Measurements from ENCODE around the gene CLTCL1. TPM values are rescaled to one million over a fixed set of nuclear protein-coding genes. Genes with fewer than 3 reads are reported as not detected.

The CLTCL1 gene
- total RNA-seq, 2 donors from 2014 or later, result 12.1 to 26.2 TPM

DNA sequence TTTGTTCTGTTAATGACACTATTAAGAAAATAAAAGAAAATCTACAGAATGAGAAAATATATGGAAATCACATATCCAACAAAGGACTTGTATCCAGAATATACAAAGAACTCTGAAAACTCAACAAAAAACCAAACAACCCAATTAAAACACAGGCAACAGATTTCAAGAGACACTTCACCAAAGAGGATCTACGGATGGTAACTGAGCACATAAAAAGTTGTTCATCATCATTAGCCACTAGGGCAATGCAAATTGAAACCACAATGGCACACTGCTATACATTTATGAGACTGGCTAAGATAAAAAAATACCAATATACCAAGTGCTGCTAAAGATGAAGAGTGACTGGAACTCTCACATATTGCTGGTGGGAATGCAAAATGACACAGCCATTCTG is 78.5 kb downstream of the CLTCL1 start:
- no peak overlapping the region for H3K27ac ChIP-seq
- DNase-seq (ENCODE audit: low spot score), result no peak
- peaks cover 0 to 9% of the 10 kb centered on the region in 2 donors for H3K36me3 ChIP-seq
- WGBS, result 76% methylated on average over 1 of the region's 1 CpG
- H3K27me3 ChIP-seq (replicated peaks; ENCODE audit: insufficient read depth), result no peaks in the 10 kb centered on the region
- intact Hi-C loops (cut with DNase I), result no loop called here
- TF ChIP-seq POLR2AphosphoS5 (IDR thresholded peaks at IDR 0.05), result no peak
- TF ChIP-seq, protein P1, sequence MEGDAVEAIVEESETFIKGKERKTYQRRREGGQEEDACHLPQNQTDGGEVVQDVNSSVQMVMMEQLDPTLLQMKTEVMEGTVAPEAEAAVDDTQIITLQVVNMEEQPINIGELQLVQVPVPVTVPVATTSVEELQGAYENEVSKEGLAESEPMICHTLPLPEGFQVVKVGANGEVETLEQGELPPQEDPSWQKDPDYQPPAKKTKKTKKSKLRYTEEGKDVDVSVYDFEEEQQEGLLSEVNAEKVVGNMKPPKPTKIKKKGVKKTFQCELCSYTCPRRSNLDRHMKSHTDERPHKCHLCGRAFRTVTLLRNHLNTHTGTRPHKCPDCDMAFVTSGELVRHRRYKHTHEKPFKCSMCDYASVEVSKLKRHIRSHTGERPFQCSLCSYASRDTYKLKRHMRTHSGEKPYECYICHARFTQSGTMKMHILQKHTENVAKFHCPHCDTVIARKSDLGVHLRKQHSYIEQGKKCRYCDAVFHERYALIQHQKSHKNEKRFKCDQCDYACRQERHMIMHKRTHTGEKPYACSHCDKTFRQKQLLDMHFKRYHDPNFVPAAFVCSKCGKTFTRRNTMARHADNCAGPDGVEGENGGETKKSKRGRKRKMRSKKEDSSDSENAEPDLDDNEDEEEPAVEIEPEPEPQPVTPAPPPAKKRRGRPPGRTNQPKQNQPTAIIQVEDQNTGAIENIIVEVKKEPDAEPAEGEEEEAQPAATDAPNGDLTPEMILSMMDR (IDR thresholded peaks at IDR 0.05), result no peak
- TF ChIP-seq POLR2A (IDR thresholded peaks at IDR 0.05), result no peak
- no peaks in the 10 kb centered on the region for H3K4me1 ChIP-seq (replicated peaks)
- no peak overlapping the region for H3K4me3 ChIP-seq
- no peaks in the 10 kb centered on the region for H3K9me3 ChIP-seq

DNA sequence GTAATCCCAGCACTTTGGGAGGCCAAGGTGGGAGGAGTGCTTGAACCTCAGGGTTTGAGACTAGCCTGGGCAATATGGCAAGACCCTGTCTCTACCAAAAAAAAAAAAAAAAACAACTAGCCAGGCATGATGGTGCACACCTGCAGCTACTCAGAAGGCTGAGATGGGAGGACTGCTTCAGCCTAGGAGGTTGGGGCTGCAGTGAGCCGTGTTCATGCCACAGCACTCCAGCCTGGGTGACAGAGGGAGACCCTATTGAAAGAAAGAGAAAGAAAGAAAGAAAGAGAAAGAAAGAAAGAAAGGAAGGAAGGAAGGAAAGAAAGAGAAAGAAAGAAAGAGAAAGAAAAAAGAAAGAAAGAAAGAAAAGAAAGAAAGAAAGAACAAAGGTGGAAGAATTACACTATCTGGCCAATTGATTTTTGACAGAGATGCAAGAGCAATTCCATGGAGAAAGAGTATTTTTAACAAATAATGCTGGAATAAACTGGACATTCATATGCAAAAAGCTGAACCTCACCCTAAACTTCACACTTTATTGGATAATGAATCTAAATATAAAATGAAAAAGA is 79.1 kb downstream of the CLTCL1 start:
- 100% methylated on average over 1 of the region's 1 CpG for WGBS
- DNase-seq (ENCODE audit: low spot score), result no peak
- Histone ChIP-seq H3K9me3 (no peaks in the 10 kb centered on the region), H3K36me3 (peaks cover 0 to 9% of the 10 kb centered on the region in 2 donors), H3K4me1 (replicated peaks) (no peaks in the 10 kb centered on the region), H3K4me3 (no peak overlapping the region), H3K27ac (no peak overlapping the region), H3K27me3 (replicated peaks; ENCODE audit: insufficient read depth) (no peaks in the 10 kb centered on the region)
- intact Hi-C loops (cut with DNase I), result no loop called here
- no peak for TF ChIP-seq POLR2A (IDR thresholded peaks at IDR 0.05)
- TF ChIP-seq, protein P1 (IDR thresholded peaks at IDR 0.05), result no peak
- no peak for TF ChIP-seq POLR2AphosphoS5 (IDR thresholded peaks at IDR 0.05)

DNA sequence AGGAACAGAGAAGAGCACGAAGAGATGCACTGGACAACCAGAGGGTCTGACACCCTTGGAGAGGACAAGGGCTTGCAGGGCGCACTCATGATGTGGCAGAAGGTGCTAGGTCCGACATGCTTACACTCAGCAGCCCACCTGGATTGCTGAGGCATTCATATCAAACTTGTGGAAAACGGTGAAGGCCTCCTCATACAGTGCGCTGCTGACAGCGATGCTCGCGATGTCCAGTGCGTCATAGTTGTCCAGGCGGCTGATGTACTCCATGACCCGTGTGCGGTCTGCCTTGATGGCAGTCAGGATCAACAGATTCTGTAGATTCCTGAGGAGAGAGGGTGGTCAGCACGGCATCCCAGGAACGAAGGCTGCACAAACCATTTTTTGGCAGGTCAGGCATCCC is 81.3 kb downstream of the CLTCL1 start:
- DNase-seq (ENCODE audit: low spot score), result no peak
- Histone ChIP-seq H3K9me3 (no peaks in the 10 kb centered on the region), H3K27me3 (replicated peaks; ENCODE audit: insufficient read depth) (no peaks in the 10 kb centered on the region), H3K27ac (no peak overlapping the region), H3K4me3 (no peak overlapping the region), H3K4me1 (replicated peaks) (no peaks in the 10 kb centered on the region), H3K36me3 (peaks cover 0 to 9% of the 10 kb centered on the region in 2 donors)
- intact Hi-C loops (cut with DNase I), result no loop called here
- WGBS, result 97% methylated on average over 14 of the region's 14 CpGs
- no peak for TF ChIP-seq POLR2A (IDR thresholded peaks at IDR 0.05)

DNA sequence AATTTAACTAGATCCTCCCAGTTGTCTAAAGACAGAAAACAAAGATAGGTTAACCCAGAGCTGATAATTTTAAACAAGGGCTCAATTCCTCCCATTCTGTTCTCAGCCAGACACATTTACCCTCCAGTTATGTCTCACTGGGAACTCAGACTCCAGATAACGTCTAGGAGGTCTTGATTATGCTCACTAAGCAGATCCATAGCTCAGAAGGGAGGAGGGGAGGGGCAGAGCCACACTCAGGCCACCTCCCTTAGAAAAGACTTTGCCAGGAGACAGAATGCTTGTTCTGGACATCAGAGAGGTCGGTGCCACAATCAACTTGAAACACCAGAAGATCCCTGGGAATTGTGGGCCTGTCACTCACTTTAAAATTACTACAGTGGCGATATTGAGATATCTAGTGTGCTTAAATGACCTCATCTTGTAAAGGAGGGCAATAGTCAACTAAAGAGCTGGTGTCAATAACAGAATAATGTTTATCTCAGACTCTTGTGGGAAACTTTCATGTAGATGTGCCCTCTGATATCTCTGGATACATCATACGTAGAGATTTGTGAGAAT is 83.2 kb downstream of the CLTCL1 start:
- H3K9me3 ChIP-seq, result no peaks in the 10 kb centered on the region
- peaks cover 0 to 9% of the 10 kb centered on the region in 2 donors for H3K36me3 ChIP-seq
- WGBS, result 78% methylated on average over 4 of the region's 4 CpGs
- H3K4me1 ChIP-seq (replicated peaks), result no peaks in the 10 kb centered on the region
- H3K4me3 ChIP-seq, result no peak overlapping the region
- DNase-seq (ENCODE audit: low spot score), result no peak
- no peaks in the 10 kb centered on the region for H3K27me3 ChIP-seq (replicated peaks; ENCODE audit: insufficient read depth)
- intact Hi-C loops (cut with DNase I), result no loop called here
- no peak for TF ChIP-seq POLR2AphosphoS5 (IDR thresholded peaks at IDR 0.05)
- TF ChIP-seq, protein P1 (IDR thresholded peaks at IDR 0.05), result no peak
- no peak for TF ChIP-seq POLR2A (IDR thresholded peaks at IDR 0.05)
- no peak overlapping the region for H3K27ac ChIP-seq

DNA sequence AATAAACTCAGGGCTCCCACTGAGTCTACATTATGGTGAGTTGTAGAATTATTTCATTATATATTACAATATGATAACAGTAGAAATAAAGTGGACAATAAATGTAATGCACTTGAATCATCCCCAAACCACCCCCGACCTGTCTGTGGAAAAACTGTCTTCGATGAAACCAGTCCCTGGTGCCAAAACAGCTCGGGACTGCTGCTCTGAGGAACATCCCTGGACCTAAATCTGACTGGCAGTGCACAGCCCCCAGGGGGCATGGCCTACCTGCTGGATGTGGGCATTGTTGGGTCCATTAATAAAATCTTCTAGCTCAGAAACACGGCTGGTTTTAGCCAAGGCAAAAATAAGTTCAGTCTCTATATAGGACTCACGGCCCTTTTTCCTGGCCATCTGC is 83.6 kb downstream of the CLTCL1 start:
- intact Hi-C loops (cut with DNase I), result no loop called here
- H3K27ac ChIP-seq, result no peak overlapping the region
- no peak for DNase-seq (ENCODE audit: low spot score)
- no peaks in the 10 kb centered on the region for H3K27me3 ChIP-seq (replicated peaks; ENCODE audit: insufficient read depth)
- no peaks in the 10 kb centered on the region for H3K9me3 ChIP-seq
- H3K36me3 ChIP-seq, result peaks cover 0 to 9% of the 10 kb centered on the region in 2 donors
- H3K4me3 ChIP-seq, result no peak overlapping the region
- WGBS, result 88% methylated on average over 5 of the region's 5 CpGs
- TF ChIP-seq, protein P1 (IDR thresholded peaks at IDR 0.05), result no peak
- TF ChIP-seq POLR2AphosphoS5 (IDR thresholded peaks at IDR 0.05), result no peak
- TF ChIP-seq POLR2A (IDR thresholded peaks at IDR 0.05), result no peak
- H3K4me1 ChIP-seq (replicated peaks), result no peaks in the 10 kb centered on the region

All from prostate gland (tissue), 2 donors.